Pancreas (tissue), 10 donors: Measurements from ENCODE around the gene THSD4. TPM values are rescaled to one million over a fixed set of nuclear protein-coding genes. Genes with fewer than 3 reads are reported as not detected.

Source experiments
- ATAC-seq, 4 donors: fragments of 200-7000 bp; cut with Tn5 transposase; one replicate each; pipeline versions ENCODE4 v1.8.0 to v1.9.1; 2020; ENCODE audit warnings: mild to moderate bottlenecking in 4 of 4, moderate library complexity in 4 of 4
- DNase-seq, 6 donors: peaks; one replicate each; pipeline ENCODE4 v3.0.0-alpha.2; 2020
- FAIRE-seq: peaks from 2 replicates; lab custom pipeline; 2012; peaks lifted over from hg19 to GRCh38; lab: Jason Lieb, UNC
- H3K27ac ChIP-seq, 4 donors: fragments of 200-600 bp; sonication (generic); 1 replicate in 3 of 4; 2 replicates in 1 of 4; pipeline versions ENCODE4 v1.5.0 to v1.8.0; 2020
- H3K27me3 ChIP-seq, 4 donors: fragments of 200-600 bp; one replicate each; pipeline ENCODE4 v1.8.0; 2021
- H3K36me3 ChIP-seq, 3 donors: fragments of 200-600 bp; sonication (generic) in 1 of 3; one replicate each; pipeline versions ENCODE4 v1.5.0 to v1.8.0; 2020 to 2021
- H3K4me1 ChIP-seq, 3 donors: fragments of 200-600 bp; one replicate each; pipeline ENCODE4 v1.8.0; 2021
- H3K4me3 ChIP-seq, 4 donors: fragments of 200-600 bp; sonication (generic) in 2 of 4; one replicate each; pipeline versions ENCODE4 v1.5.0 to v1.8.0; 2020 to 2021
- H3K9me3 ChIP-seq, 4 donors: fragments of 200-600 bp; one replicate each; pipeline ENCODE4 v1.8.0; 2021
- CTCF ChIP-seq, 4 donors: fragments of 200-600 bp; sonication (generic) in 3 of 4; IDR thresholded peaks; one replicate each; pipeline versions ENCODE4 v1.5.0 to v1.8.0; 2021; ENCODE audit warnings: antibody characterized with exemption in 4 of 4
- WGBS, 2 donors: extraction: QIAGEN DNeasy Blood & Tissue Kit; methylation state at CpG; one replicate each; pipeline ENCODE4 v1.1.7; 2013; 5-methylcytosine and 5-hydroxymethylcytosine counted together
- intact Hi-C, 3 donors: fragments of 100-400 bp; cut with DNase I; formaldehyde crosslinking; loops; one replicate each; pipeline versions ENCODE4 v1.11.1 to v1.14.2; 2022
- polyA plus RNA-seq, 2 donors: library from polyadenylated mRNA; stranded (reverse); fragments of 200-250 nt; gene quantifications; one replicate each; pipeline ENCODE4 v1.2.3, GENCODE V29; 2013
- total RNA-seq, 6 donors: library from RNA; stranded (reverse); fragmentation: NEBNext Ultra II Directional in 4 of 6; extraction: Animal tissue kit (Norgen Biotek cat#: 25700) in 4 of 6; gene quantifications; one replicate each; pipeline versions ENCODE4 v1.2.1 to v1.2.4, GENCODE V29; 2021 to 2023
- donor health status: healthy with polysubstance abuse.
- donor health status: DM: no; HTN: no; CAD: no; lungs with moderate emphysema.
- donor health status: DM: no; HTN: no; CAD: no.
- donor health status: control.
- donor health status: control.
- donor health status: Bipolar disorder and iron deficiency.
- donor health status: DM: yes; HTN: yes; CAD: no.
- donor health status: DM: no; HTN: no; CAD: no.
- donor health status: DM: no; HTN: no; CAD: no.
- donor health status: DM: yes; HTN: yes; CAD: no.

THSD4 gene
- total and polyA plus RNA-seq, 8 donors, result 6.0 to 17.8 (median 13.3) TPM

- Histone ChIP-seq H3K36me3 (no peaks in the 10 kb centered on the region), H3K27ac (no peak overlapping the region), H3K27me3 (no peaks in the 10 kb centered on the region), H3K9me3 (no peaks in the 10 kb centered on the region), H3K4me3 (no peak overlapping the region), H3K4me1 (peaks cover 0 to 2% (median 0%) of the 10 kb centered on the region in 3 donors)
- DNase-seq, result no peak
- FAIRE-seq, result no peak
- WGBS, 2 donors, result 51 to 60% methylated on average over 2 of the region's 2 CpGs
- no peak for ATAC-seq
- TF ChIP-seq CTCF (IDR thresholded peaks at IDR 0.05), result no peak
- intact Hi-C loops, result no loop called here
These were observed 274.8 kb downstream of the THSD4 start for GRCh38 chr15:71390096-71390495.

DNA sequence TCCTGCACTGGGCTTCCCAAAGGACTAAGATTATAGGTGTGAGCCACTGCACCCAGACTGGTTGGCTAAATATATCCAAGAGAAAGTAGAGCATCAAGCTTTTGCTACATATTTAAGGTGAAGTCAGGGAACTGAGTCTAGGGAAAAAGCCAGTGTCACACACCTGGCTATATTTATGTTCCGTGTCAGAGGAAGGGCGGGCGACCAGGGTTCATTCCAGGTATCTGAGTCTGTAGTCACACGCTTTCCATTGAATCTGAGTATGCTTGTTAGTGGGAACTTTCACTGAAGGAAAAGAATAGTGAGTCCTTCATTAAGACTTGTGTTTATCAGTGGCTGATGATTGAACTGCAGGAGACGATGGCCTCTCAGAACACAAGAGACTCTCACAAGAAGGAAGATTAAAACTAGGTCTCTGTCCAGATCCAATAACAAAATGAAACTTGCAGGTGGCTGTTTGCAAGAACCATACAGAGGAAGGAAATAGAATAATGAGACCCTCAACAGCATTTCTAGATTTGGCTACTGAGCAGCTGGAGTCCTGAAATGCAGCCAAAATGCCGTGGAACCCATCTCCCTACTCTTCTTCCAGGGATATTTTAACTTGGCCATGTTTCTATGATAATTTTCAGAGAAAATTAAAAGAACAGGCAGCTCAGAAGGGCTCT lies 276.3 kb downstream of the THSD4 start:
- Histone ChIP-seq H3K27ac (peak overlapping the region in 2 of 4 donors; percentile 11 to 13), H3K4me3 (no peak overlapping the region), H3K27me3 (no peaks in the 10 kb centered on the region), H3K36me3 (no peaks in the 10 kb centered on the region), H3K4me1 (no peaks in the 10 kb centered on the region), H3K9me3 (no peaks in the 10 kb centered on the region)
- DNase-seq, result peak in 4 of 6 donors; percentile 51 to 77 (median 54)
- 34 to 43% methylated on average over 6 of the region's 6 CpGs for WGBS, 2 donors
- no peak for FAIRE-seq
- intact Hi-C loops, result no loop called here
- TF ChIP-seq CTCF (IDR thresholded peaks at IDR 0.05), result no peak
- ATAC-seq, result peak; percentile 80 to 96 (median 94)

GRCh38 chr15:71392861-71393283 lies 277.6 kb downstream of the THSD4 start:
- no peak overlapping the region for H3K27ac ChIP-seq
- H3K27me3 ChIP-seq, result no peaks in the 10 kb centered on the region
- intact Hi-C loops, result no loop called here
- 90 to 92% methylated on average over 11 of the region's 11 CpGs for WGBS, 2 donors
- DNase-seq, result no peak
- ATAC-seq, result no peak
- H3K4me1 ChIP-seq, result no peaks in the 10 kb centered on the region
- FAIRE-seq, result no peak
- no peaks in the 10 kb centered on the region for H3K9me3 ChIP-seq
- no peak for TF ChIP-seq CTCF (IDR thresholded peaks at IDR 0.05)
- H3K36me3 ChIP-seq, result no peaks in the 10 kb centered on the region
- H3K4me3 ChIP-seq, result no peak overlapping the region

DNA sequence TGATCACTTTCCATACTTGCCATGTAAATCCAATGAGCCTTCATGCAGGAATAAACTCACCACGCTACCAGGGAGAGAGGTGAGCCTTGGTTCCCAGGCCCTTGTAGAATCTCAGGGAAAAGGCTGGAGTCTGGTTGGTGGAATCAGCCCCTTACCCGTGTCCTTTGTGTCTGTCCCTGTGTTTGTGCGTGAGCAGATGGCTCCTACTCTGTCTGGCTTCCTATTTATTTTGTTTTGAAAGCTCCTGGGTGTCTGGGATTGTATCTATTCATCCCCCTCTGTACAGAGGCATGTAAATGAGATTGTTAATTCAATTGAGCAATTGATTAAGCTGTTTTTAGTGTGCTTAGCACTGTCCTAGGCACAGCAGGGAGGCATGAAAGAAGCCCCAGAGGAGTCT lies 278.1 kb downstream of the THSD4 start:
- intact Hi-C loops, result no loop called here
- Histone ChIP-seq H3K9me3 (no peaks in the 10 kb centered on the region), H3K36me3 (no peaks in the 10 kb centered on the region), H3K27me3 (no peaks in the 10 kb centered on the region), H3K27ac (no peak overlapping the region), H3K4me3 (no peak overlapping the region), H3K4me1 (no peaks in the 10 kb centered on the region)
- 88 to 91% methylated on average over 3 of the region's 3 CpGs for WGBS, 2 donors
- DNase-seq, result no peak
- no peak for TF ChIP-seq CTCF (IDR thresholded peaks at IDR 0.05)
- no peak for ATAC-seq
- FAIRE-seq, result no peak

DNA sequence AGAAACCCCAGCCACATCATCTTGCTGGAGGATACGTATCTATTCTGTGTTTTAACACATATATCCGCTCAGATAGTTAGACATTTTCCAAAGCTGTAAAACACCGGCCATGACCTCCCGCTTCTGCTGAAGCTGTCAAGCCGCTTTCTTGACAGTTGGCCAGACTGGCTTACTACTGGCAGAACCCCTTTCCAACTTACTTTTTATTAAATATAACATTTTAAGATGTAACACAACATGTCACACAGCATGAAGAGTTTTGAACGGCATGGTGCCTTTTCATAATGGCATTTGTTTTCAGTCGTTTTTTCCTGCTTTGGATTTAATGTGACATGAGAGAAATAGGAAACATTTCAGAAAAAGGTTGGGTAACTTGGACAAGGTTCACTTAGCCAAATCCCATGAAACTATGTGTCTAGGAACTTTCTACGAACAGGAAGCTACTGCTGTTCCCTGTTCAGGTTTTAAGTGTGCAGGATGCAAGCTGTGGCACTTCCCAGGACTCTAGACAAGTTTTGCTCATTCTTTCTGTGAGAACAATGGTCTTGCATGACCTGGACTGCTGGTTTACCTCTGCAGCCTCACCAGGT lies 281.4 kb downstream of the THSD4 start:
- no peak for FAIRE-seq
- no peaks in the 10 kb centered on the region for H3K9me3 ChIP-seq
- 77 to 80% methylated on average over 8 of the region's 8 CpGs for WGBS, 2 donors
- intact Hi-C loops, result no loop called here
- ATAC-seq, result no peak
- H3K27me3 ChIP-seq, result no peaks in the 10 kb centered on the region
- H3K36me3 ChIP-seq, result no peaks in the 10 kb centered on the region
- H3K4me1 ChIP-seq, result no peaks in the 10 kb centered on the region
- no peak for DNase-seq
- no peak overlapping the region for H3K27ac ChIP-seq
- no peak for TF ChIP-seq CTCF (IDR thresholded peaks at IDR 0.05)
- no peak overlapping the region for H3K4me3 ChIP-seq
